Fibroblast of lung (primary cell): ENCODE data around the gene ATP8A2. TPM values are rescaled to one million over a fixed set of nuclear protein-coding genes. Genes with fewer than 3 reads are reported as not detected.

Experiments
- DNase-seq, 2 donors: peaks; one replicate each; pipeline versions ENCODE4 v3.0.0 to v3.0.0-alpha.2; 2010; ENCODE audit warnings: low read depth in 2 of 2
- H2AFZ ChIP-seq: 2 replicates; pipeline ENCODE4 v1.5.1; 2012; ENCODE audit warnings: low read length, control low read depth, inconsistent platforms
- H3K27ac ChIP-seq: 2 replicates; pipeline ENCODE4 v1.5.1; 2011; ENCODE audit warnings: low read length, control low read depth; ENCODE audit not compliant: insufficient read depth
- H3K27me3 ChIP-seq: 2 replicates; pipeline ENCODE4 v1.5.1; 2011; ENCODE audit warnings: mild to moderate bottlenecking, low read length; ENCODE audit not compliant: control insufficient read depth, insufficient read depth
- H3K36me3 ChIP-seq: 2 replicates; pipeline ENCODE4 v1.5.1; 2011; ENCODE audit warnings: low read length; ENCODE audit not compliant: control insufficient read depth, insufficient read depth
- H3K4me1 ChIP-seq: 2 replicates; pipeline ENCODE4 v1.5.1; 2011; ENCODE audit warnings: low read length; ENCODE audit not compliant: control insufficient read depth, insufficient read depth; ENCODE audit errors: extremely low read depth
- H3K4me2 ChIP-seq: 2 replicates; pipeline ENCODE4 v1.5.1; 2011; ENCODE audit warnings: low read length, control low read depth; ENCODE audit not compliant: insufficient read depth; ENCODE audit errors: extremely low read depth
- H3K4me3 ChIP-seq, 4 experiments: fragments of 200-600 bp in 1 of 4; sonication (generic) in 1 of 4; replicated peaks in 1 of 4; 2 replicates each; pipeline ENCODE4 v1.5.1; 2011 to 2016; ENCODE audit warnings: low read length in 4 of 4, low read depth in 3 of 4, mild to moderate bottlenecking in 3 of 4, control low read depth in 2 of 4, inconsistent platforms in 1 of 4, mixed read lengths in 1 of 4; ENCODE audit not compliant: insufficient read depth in 1 of 4; ENCODE audit errors: control extremely low read depth in 1 of 4
- H3K79me2 ChIP-seq: 2 replicates; pipeline ENCODE4 v1.5.1; 2012; ENCODE audit warnings: mild to moderate bottlenecking, low read length, inconsistent platforms; ENCODE audit not compliant: control insufficient read depth, insufficient read depth
- H3K9ac ChIP-seq: 2 replicates; pipeline ENCODE4 v1.5.1; 2011; ENCODE audit warnings: mild to moderate bottlenecking, low read length, control low read depth; ENCODE audit not compliant: insufficient read depth
- H3K9me3 ChIP-seq: 2 replicates; pipeline ENCODE4 v1.5.1; 2012; ENCODE audit warnings: low read depth, low read length; ENCODE audit not compliant: control insufficient read depth, insufficient read depth
- H4K20me1 ChIP-seq: 2 replicates; pipeline ENCODE4 v1.5.1; 2011; ENCODE audit warnings: low read length; ENCODE audit not compliant: control insufficient read depth, insufficient read depth; ENCODE audit errors: extremely low read depth
- EZH2 ChIP-seq: IDR thresholded peaks from 2 replicates; pipeline ENCODE4 v1.5.1; 2012; ENCODE audit warnings: low read length, control low read depth, mild to moderate bottlenecking; ENCODE audit errors: missing control alignments
- polyA plus RNA-seq, 2 donors: library from polyadenylated mRNA; depleted of rRNA in 1 of 2; stranded (reverse) in 1 of 2; unstranded in 1 of 2; fragments of >200 nt; gene quantifications; 2 replicates each; pipeline ENCODE4 v1.2.1, GENCODE V29; 2011 to 2012; ENCODE audit warnings: missing spikeins in 1 of 2
- total RNA-seq: library from RNA; depleted of rRNA; stranded (reverse); fragments of >200 nt; gene quantifications from 2 replicates; pipeline ENCODE4 v1.2.1, GENCODE V29; 2014
- TF ChIP-seq, protein P1 (sequence below), 2 donors: IDR thresholded peaks in 1 of 2; conservative IDR thresholded peaks in 1 of 2; 1 replicate in 1 of 2; 2 replicates in 1 of 2; pipeline ENCODE4 v1.5.1; 2011 to 2012; ENCODE audit warnings: low read length in 2 of 2, control low read depth in 1 of 2, inconsistent platforms in 1 of 2, low read depth in 1 of 2, mild to moderate bottlenecking in 1 of 2

The ATP8A2 gene
- total and polyA plus RNA-seq, 2 donors (not counting 1 experiment from before 2014, with no cell fraction given), result under 0.01 to 0.01 TPM

DNA sequence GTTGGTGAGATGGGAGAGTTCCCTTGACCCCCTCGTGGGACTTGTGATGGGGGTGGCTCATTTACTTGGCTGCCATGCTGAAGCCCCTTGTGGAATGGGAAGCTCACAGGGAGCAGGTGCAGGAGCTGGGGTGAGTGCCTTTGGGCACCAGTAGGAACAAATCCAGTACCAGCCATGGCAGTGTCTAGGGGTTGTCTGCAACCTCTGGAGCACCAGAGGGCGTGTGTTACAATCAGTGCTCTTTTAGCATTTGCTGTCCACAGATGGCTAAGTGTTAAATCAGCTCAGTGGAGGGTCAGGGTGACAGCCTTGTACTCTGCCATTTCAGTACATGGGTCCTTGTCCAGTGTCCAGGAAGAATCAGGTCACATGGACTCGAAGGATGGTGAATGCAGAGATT lies 75.6 kb downstream of the ATP8A2 start:
- no peak overlapping the region for H3K4me3 ChIP-seq
- H3K36me3 ChIP-seq, result no peaks in the 10 kb centered on the region
- no peak for DNase-seq
- no peaks in the 10 kb centered on the region for H3K79me2 ChIP-seq
- TF ChIP-seq EZH2, result no peak
- TF ChIP-seq, protein P1, sequence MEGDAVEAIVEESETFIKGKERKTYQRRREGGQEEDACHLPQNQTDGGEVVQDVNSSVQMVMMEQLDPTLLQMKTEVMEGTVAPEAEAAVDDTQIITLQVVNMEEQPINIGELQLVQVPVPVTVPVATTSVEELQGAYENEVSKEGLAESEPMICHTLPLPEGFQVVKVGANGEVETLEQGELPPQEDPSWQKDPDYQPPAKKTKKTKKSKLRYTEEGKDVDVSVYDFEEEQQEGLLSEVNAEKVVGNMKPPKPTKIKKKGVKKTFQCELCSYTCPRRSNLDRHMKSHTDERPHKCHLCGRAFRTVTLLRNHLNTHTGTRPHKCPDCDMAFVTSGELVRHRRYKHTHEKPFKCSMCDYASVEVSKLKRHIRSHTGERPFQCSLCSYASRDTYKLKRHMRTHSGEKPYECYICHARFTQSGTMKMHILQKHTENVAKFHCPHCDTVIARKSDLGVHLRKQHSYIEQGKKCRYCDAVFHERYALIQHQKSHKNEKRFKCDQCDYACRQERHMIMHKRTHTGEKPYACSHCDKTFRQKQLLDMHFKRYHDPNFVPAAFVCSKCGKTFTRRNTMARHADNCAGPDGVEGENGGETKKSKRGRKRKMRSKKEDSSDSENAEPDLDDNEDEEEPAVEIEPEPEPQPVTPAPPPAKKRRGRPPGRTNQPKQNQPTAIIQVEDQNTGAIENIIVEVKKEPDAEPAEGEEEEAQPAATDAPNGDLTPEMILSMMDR (conservative IDR thresholded peaks at IDR 0.05 in 1 of 2, IDR thresholded peaks at IDR 0.05 in 1 of 2; ENCODE audit: low read depth in 1 of 2, low read length in 2 of 2), result no peak
- H3K9ac ChIP-seq, result no peak overlapping the region
- no peak overlapping the region for H3K27ac ChIP-seq
- no peaks in the 10 kb centered on the region for H3K4me1 ChIP-seq
- no peak overlapping the region for H2AFZ ChIP-seq
- no peaks in the 10 kb centered on the region for H3K9me3 ChIP-seq
- no peak overlapping the region for H3K4me2 ChIP-seq
- no peaks in the 10 kb centered on the region for H4K20me1 ChIP-seq
- H3K27me3 ChIP-seq, result no peaks in the 10 kb centered on the region

DNA sequence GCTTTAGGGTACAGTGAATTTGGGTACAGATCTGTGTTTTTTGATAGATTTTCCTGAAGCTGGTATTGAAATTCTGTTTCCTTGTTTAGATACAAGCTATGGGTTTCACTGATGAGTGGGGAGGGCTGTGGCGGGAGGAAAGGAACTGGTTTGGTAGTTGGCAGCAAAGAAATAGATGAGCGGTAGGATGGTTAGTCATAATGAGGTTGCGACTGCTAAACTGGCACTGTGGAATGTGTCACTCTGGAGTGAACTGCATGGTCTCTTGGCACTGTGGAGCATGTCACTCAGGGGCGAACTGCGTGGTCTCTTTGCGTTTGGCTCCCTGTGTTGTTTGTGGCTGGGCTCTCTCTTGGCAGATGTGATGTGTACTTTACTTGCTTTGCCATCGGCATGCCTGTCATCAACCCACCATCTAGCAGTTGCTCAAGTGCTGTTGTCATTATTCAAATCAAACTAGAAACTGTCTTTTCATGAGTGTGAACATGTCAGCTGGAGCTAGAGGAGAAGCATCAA lies 82.1 kb downstream of the ATP8A2 start:
- Histone ChIP-seq H3K4me1 (no peaks in the 10 kb centered on the region), H3K36me3 (no peaks in the 10 kb centered on the region), H4K20me1 (no peaks in the 10 kb centered on the region), H2AFZ (no peak overlapping the region), H3K27me3 (no peaks in the 10 kb centered on the region), H3K4me2 (no peak overlapping the region), H3K27ac (no peak overlapping the region), H3K4me3 (no peak overlapping the region), H3K79me2 (no peaks in the 10 kb centered on the region), H3K9ac (no peak overlapping the region), H3K9me3 (no peaks in the 10 kb centered on the region)
- TF ChIP-seq, protein P1 (conservative IDR thresholded peaks at IDR 0.05 in 1 of 2, IDR thresholded peaks at IDR 0.05 in 1 of 2; ENCODE audit: low read depth in 1 of 2, low read length in 2 of 2), result no peak
- no peak for TF ChIP-seq EZH2
- DNase-seq, result no peak

DNA sequence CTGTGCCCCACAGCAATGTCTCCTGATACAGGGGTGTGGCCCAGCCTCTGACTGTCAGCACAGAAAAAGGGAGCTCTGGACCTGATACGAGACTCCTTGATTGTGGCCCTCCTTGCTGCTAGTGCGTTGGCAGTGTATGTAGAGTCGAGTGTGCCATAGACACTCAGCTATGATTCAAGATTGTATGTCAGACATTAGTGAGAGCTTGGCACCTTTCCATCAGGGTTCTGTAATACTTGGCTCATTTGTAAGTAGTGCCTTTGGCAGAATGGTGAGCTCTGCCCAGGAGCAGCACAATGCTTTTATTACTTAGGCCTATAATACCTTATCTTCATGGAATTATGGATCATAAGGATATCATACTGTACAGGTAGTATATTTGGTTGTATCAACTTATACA lies 83.4 kb downstream of the ATP8A2 start:
- no peak for DNase-seq

More for the DNA sequence above, 83.4 kb downstream of the ATP8A2 start:
- Histone ChIP-seq H3K79me2 (no peaks in the 10 kb centered on the region), H3K9me3 (no peaks in the 10 kb centered on the region), H3K27ac (no peak overlapping the region), H3K4me2 (no peak overlapping the region), H3K4me1 (no peaks in the 10 kb centered on the region), H3K9ac (no peak overlapping the region), H4K20me1 (no peaks in the 10 kb centered on the region), H2AFZ (no peak overlapping the region), H3K4me3 (no peak overlapping the region), H3K27me3 (no peaks in the 10 kb centered on the region), H3K36me3 (no peaks in the 10 kb centered on the region)
- TF ChIP-seq, protein P1 (conservative IDR thresholded peaks at IDR 0.05 in 1 of 2, IDR thresholded peaks at IDR 0.05 in 1 of 2; ENCODE audit: low read depth in 1 of 2, low read length in 2 of 2), result no peak
- TF ChIP-seq EZH2, result no peak
